GM21390 (cell line): ENCODE results near the gene CLDN5.

Experiments
- ATAC-seq: cut with Tn5 transposase; IDR thresholded peaks from one replicate; pipeline ENCODE4 v1.9.1; 2021; ENCODE audit not compliant: unreplicated experiment

CLDN5 gene, protein sequence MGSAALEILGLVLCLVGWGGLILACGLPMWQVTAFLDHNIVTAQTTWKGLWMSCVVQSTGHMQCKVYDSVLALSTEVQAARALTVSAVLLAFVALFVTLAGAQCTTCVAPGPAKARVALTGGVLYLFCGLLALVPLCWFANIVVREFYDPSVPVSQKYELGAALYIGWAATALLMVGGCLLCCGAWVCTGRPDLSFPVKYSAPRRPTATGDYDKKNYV

DNA sequence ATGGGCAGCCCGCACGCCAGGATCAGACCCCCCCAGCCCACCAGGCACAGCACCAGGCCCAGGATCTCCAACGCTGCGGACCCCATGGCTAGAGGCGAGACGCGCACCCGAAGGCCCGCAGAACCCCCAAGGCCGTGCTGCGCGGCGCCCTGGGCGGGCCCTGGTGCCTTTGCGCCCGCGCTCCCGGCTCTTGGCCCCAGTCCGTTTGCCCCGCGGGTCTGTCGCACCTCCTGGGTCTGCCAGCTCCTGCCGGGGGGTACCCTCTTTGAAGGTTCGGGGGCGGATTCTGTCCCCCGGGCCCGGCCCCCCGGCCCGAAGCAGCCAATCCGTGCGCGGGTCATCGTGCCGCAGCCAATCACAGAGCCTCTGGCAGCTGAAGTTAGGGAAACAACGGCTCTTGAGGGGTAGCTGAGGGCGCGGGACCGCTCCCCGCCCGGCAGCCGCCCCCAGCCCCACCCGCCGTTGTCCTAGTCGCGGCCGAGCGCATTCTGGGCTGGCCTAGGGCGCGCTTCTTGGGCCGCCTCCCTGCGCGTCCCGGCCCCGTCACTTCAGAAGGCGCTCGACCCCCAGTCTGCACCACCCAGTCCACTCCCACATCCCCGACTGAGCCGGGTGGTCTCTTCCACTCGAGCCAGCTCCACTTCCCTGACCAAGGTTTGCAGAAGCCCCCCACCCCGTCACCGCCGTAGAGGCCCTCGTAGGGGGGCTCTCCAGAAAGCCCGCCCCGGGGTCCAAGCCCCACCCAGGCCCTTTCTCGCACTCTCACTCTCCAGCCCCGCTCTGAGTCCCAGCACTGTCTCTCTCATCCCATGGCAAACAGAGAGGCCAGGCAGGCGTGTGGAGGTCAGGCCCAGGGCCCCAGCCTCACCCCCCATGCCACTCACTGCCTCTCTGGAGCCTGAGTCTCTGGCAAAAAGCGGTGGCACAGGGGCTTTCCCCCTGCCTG, at the start of gene CLDN5:
CLDN5 (minus strand) TSS at position 241 of the 946 bp plus-strand sequence; CDS start at position 86, 155 bp downstream.
- ATAC-seq = no peak

DNA sequence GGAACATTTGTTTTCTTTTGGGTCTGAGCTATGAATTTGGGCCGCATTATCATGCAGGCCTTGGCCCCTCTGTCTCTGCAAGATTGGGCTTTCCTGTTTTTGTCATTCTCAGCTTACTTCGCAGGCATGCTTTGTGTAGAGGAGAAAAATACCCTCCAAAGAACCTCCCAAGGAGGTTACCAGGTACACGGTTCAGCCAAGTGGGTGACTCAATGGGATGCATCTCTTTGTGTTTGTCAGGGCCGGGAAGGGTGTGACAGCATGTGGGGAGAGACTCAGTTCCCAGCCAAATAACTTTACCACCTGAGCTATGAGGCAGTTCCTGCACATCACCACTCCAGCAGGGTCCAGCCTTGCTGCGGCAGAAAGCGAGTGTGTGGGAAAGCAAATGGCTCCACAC, 47.8 kb upstream of the CLDN5 start:
- no peak for ATAC-seq

DNA sequence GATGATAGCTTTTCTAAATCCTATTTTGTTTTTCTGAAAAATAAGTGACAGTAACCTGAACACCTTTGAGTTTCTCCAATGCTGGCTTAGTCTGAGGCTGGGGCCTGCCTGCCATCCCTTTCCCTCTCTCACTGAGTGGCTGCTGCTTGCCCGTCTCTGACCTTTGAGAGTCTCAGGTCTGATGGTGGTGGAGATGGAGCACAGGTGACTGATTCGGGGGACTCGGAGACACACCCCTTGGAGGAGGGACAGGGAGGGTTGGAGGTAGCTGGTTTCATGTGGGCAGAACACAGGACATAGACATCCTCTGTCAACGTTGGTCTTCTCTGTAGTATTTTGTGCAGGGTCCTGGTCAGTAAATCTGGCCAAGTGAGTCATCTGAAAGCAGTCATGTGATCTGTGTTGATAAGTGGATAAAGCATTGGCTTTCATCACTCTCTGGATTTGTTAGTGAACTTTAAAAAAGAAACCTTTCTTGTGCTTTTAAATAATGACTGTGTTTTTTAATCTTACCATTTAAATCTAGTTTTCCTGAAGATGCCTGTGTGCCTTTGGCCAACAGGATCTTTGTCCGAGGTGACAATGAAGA, 47.1 kb upstream of the CLDN5 start:
- no peak for ATAC-seq

DNA sequence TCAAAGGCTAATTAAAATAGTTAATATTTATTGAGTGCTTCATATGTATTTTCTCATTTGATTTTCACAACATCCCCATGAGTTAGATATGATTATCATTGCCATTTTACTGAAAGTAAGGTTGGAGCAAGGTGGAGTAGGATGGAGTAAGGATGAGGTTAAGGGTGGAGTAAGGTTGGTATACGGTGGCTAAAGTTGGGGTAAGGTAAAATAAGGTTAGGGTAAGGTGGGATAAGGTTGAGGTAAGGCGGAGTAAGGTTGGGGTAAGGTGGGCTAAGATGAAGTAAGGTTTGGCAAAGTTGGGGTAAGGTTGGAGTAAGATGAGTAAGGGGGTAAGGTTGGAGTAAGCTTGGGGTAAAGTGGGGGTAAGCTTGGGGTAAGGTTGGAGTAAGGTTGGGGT, 45.8 kb upstream of the CLDN5 start:
- no peak for ATAC-seq

DNA sequence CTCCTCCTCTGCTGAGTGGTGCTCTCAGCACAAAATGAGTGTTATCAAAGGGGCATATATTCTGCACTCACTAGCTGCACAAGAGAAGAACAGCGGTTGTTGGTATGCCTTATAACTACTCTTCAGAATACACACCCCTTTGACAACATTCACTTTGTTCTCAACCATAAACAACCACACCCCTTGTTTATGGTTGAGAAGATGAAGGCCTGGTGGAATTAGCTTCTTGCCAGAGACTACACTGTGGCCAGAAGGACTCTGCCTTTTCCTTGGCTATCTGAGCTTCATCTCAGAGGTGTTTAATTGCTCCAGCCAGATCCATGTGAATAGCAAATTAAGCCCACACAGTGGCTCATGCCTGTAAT, 45.0 kb upstream of the CLDN5 start:
- ATAC-seq = no peak

DNA sequence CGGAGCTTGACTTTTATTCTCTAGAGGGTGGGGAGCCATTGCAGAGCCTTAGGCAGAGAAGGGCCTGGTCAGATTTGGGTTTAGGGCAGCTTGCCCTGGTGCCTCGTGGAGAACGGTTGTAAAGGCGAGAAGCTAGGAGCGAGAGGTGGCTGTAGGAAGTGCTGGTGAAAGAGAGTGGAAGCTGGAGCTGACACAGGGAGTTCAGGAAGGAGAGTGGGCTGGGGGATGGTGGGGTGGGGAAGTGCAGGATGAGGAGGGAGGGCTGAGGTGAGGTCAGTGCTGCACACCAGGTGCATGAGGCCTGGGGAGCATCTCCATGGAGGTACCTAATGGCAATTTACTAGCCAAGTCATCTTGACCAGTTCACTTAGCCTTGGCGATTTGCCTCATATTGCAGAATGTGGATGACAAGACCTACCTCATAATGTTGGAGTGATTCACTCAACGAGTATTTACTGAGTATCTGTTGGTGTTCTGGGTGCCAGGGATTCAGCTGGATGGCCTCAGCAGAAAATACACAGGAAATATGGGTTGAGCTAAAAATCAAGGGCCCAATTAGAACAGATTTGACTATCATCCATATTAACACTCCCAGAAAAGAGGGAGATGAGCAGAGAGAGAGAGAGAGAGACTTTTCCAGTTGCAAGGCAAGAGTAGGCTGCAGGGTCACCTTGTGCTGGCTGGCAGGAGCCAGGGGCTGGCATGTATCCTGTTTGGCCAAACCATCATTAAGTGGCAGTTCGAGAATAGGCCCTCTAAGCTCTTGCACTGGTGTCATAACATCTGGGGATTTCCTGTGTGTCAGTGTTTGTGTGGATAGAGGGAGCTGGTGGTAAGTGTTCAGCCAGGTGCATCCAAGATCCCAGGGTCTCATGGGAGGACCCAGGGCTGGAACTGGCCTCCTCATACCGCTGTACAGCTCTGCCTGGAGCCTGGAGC, 44.4 kb upstream of the CLDN5 start:
- ATAC-seq = no peak

DNA sequence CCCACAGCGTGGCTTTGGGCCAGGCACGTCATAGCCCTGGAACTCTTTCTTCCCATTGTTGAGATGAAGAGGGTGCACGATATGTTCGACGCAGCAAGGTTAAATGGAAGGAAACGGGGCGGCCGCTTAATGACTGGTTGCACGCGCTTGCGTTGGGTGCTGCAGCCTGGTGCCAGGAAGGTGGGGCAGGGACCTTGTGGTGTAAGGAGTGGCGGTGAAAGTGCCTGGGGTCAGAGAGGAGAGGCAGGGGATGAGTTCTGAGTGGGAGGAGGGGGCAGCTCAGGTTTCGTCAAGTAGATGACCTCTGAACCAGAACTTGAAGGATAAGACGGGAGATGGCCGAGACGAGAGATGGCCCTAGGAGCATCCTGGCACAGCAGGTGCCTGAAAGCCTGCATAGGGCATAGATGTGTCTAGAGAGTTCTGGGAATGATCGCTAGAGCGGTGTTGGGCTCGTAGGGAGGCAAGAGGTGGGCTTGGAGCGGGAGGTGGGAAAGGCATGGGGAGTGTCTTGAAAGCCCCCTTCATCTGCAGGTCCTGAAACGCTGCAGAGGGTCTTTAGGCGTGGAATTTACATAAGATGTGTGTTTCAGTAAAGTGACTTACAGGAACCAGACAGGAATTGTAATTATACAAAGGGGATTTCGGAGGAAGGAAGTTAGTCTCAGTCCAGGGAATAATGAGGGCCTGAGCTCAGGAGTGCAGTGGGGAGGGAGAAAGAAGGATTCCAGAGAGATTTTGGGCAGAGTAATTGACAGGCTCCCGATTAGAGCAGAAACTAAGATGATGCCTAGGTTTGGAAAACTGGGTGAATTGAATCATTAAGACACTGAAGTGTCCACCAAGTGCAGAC, 43.2 kb upstream of the CLDN5 start:
- no peak for ATAC-seq

DNA sequence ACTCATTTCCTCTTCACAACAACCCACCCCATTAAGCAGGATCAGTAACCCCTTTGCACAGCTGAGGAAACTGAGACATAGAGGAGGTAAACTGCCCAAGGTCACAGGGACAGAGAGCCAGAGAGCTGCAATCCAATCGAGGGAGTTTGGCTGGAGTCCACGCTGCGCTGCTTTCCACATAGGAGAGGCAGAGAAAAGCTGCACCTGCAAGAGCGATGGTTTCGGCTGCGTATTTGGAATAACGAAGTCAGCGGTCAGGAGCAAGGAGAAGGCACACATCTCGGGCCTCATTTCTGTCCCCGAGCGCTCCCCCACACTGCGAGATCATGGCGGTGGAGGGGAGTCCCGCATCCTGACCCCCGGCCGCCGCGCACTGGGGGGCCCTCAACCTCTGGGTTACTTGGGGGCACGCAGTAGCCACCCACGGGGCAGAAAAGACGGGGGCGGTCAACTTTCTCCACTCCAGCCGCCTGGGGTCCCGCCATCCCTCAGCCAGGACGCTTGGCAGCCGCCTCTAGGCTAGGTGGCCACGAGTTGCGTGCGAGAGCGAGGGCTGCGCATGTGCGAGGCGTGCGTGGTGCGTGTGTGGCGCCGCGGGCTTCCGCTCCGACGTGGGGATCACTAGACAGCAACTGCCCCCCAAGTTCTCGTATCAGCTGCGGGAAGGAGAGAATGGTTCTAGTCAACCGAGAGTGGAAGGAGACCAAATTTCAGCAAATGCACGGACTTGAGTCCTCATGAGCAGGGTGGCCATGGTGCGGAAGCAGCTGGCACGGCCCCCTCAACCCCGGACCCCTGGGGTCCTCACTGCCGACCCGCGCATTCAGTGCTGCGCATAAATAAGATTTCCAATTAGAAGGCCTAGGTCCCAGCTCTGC, 42.3 kb upstream of the CLDN5 start:
- ATAC-seq = no peak

DNA sequence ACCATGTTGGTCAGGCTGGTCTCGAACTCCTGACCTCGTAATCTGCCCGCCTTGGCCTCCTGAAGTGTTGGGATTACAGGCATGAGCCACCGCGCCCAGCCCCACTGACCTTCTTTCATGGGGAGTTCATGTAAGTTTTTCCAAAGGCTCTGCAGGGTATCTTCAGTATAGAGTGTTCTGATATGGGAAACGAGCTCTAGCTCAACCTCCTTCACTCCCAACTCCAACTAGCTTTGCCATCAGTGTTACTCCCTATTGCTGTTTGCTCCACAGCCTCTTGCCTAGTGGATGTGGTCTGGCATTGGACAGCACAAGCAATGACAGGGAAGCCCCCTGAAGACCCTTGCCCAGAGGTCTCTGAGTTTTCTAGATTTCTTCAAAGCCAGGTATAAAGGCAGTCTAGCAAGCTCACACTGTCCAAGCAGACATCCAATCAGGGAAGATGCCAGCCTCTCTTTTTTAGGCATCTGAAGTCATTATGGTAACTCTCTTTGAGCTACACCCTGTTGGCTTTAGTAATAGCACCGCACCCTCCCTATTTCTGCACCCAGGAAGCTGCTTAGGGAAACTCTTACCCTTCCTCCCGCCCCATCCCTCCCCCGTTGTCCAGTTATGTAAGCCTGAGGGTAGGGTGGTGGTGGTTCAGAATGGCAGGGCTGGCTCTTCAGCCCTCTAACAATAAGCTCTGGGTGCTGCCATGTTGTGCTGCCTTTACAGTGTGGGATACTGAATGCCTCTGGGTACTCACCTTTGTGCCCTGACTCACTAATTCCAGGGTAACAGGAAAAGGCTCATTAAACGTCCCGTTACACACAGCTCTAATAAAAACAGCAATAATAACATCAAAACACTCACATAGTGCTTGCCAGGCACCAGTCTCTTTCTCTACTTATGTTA, 41.4 kb upstream of the CLDN5 start:
- no peak for ATAC-seq

DNA sequence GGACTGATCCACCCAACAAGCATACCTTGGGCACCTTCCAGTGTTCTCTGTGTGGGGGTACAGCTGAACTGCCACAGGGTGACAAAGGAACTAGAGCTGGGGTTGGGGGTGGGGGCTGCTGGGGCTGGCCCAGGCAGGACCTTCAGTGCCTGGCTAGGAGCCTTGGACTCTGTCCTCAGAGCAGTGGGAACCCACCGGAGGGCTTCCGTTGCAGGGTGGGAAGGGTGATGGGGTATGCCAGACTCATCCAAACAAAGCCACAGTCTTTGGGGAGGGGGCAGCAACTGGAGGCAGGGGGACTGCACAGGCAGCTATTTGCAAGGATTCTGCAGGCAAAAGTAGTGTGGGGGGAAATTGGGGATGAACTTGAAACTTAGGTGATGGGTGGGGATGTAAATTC, 35.7 kb upstream of the CLDN5 start:
- ATAC-seq = no peak

DNA sequence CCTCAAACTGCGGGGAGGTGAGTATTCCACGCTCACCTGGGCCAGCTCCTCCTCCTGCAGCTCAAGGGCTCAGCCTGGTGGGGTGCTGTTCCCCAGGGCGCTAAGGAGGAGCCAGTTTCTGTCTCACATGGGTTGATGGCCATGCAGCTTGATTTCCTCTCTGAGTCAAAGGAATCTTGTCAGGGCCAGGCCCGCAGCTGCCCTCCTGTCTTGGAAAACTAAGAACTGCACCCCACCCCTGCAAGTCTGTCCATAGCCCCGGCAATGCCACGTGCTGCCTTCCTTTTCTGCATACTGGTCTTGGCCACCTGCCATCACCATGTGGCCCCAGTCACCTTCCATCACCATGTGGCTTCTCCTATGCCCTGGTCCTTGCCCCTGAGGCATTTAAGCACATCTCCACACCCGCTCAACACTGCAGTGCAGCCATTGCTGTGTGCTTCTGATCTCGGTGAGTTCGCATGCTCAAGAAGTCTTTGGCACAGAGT, 35.2 kb upstream of the CLDN5 start:
- no peak for ATAC-seq

DNA sequence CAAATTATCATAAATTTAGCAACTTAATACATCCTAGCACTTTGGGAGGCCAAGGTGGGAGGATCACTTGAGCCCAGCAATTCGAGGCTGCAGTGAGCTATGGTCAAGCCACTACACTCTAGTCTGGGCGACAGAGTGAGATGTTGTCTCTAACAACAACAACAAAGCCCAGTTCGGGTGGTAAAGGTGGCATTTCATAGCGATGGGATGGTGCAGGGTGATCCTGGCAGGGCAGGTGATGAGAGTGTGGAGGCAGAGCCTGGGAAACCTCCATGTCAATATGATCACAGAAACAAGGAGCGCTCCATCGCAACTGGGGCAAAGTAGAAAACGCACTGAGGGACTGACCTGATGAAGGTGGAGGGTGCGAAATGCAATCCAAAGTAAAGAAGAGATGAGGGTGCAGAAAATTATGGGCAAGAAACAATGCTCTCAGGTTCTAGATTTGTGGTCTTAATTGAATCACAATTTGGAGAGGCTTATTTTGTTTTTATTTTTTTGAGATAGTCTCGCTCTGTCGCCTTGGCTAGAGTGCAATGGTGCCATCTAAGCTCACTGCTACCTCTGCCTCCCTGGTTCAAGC, 32.8 kb upstream of the CLDN5 start:
- ATAC-seq = no peak

DNA sequence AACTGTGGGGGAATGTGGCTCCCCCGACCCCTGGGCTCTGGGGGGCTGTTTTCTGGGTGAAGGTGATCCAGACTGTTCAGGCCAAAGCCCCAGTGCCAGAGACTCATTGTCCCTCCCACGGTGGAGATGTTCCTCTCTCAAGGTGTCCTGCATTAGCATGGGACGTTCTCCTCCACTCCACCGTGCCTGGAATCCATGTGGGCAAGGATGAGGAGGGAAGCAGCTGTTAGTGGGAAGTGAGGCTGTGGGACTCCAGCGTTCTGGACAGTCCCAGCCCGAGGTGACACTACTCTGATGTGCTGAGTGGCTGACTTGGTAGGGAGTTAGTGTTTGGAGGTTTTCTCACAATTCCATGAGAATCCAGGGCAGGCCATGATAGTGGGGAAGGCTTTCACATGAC, 31.4 kb upstream of the CLDN5 start:
- ATAC-seq = no peak

DNA sequence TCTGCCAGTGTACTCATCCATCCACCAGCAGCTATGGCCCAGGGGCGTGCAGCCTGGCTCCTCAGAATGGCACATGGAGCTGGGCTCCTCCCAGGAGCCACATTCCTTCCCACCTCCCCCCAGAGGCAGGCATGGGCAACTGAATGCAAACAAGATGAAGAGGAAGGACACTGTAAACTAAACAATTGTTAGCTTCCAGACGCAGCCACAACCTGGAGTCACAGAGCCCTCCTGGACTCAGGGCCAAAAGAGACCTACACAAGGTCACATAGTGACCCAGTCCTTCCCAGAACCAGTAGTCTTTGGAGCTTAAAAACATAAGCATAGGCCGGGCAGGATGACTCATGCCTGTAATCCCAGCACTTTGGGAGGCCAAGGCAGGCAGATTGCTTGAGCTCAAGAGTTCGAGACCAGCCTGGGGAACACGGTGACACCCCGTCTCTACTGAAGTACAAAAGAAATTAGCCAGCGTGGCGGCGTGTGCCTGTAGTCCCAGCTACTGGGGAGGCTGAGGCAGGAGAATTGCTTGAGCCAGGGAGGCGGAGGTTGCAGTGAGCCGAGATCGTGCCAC, 30.7 kb upstream of the CLDN5 start:
- ATAC-seq = no peak

DNA sequence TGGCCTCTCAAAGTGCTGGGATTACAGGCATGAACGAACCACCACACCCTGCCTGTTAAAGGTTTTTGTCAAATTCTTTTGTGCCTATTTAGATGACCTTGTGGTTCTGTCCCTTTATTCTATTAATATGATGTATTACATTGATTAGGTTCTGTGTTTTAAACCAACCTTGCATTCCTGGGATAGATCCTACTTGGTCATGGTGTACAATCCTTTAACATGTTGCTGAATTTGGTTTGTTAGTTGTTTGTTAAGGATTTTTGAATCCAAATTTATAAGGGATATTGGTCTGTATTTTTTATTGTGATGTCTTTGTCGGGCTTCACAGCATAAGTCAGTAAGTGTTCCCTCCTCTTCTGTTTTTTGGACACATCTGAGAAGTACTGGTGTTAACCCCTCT, 29.0 kb upstream of the CLDN5 start:
- ATAC-seq = no peak

DNA sequence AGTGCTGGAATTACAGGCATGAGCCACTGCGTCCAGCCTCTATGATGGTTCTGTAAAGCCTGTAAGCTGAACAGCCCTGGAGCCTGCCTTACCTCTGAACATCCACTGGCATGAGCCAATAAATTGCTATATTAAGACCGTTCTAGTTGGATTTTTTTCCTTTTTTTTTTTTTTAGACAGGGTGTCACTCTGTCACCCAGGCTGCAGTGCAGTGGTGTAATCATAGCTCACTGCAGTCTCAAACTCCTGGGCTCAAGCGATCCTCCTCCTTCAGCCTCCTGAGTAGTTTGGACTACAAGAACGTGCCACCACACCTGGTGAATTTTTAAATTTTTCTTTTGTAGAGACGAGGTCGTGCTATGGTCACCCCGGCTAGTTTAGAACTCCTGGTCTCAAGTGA, 26.2 kb upstream of the CLDN5 start:
- no peak for ATAC-seq

DNA sequence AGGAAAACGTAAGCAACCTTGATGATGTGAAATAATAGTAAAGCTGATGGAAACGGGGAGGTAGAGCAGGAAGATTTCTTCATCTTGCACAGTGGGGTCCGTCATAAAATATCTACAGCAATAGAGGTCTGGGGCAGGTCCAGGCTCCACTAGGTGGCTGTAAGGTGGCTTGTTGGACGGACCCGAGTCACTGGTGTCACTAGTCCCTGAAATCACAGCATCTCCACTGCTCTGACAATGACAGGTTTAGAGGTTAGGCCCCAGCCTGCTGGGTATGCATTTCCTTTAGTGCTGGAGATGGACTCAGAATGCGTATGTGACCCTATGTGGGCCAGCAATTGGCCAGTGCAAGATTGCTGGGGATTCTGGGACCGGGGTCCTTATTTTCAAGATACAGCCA, 25.2 kb upstream of the CLDN5 start:
- ATAC-seq = no peak
